ENCODE measurements around the gene EXOSC2. TPM values are rescaled to one million over a fixed set of nuclear protein-coding genes. Genes with fewer than 3 reads are reported as not detected.

The EXOSC2 gene
- total RNA-seq, 6 experiments from 2014 or later: 9.3 to 15.9 (median 13.3) TPM

- intact Hi-C loops (cut with DNase I): loop anchor here in 1 of 2 donors (5.0 kb wide), 1 partner anchor 198 kb away; no protein-coding TSS in a partner anchor
- H3K4me1 ChIP-seq: no peaks in the 10 kb centered on the region
- H3K27ac ChIP-seq: no peak overlapping the region
- ATAC-seq: peak in 2 of 4 donors; percentile 8 to 11
- no peaks in the 10 kb centered on the region for H3K9me3 ChIP-seq
- no peaks in the 10 kb centered on the region for H3K36me3 ChIP-seq
- WGBS (ENCODE audit: insufficient coverage, low coverage, low lambda C conversion rate, missing lambda C conversion rate): 93% methylated on average over 2 of the region's 4 CpGs
- DNase-seq: no peak
- no peak overlapping the region for H3K4me3 ChIP-seq
- H3K27me3 ChIP-seq: peaks cover 12 to 16% of the 10 kb centered on the region in 2 donors
- TF ChIP-seq, protein P1, sequence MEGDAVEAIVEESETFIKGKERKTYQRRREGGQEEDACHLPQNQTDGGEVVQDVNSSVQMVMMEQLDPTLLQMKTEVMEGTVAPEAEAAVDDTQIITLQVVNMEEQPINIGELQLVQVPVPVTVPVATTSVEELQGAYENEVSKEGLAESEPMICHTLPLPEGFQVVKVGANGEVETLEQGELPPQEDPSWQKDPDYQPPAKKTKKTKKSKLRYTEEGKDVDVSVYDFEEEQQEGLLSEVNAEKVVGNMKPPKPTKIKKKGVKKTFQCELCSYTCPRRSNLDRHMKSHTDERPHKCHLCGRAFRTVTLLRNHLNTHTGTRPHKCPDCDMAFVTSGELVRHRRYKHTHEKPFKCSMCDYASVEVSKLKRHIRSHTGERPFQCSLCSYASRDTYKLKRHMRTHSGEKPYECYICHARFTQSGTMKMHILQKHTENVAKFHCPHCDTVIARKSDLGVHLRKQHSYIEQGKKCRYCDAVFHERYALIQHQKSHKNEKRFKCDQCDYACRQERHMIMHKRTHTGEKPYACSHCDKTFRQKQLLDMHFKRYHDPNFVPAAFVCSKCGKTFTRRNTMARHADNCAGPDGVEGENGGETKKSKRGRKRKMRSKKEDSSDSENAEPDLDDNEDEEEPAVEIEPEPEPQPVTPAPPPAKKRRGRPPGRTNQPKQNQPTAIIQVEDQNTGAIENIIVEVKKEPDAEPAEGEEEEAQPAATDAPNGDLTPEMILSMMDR (IDR thresholded peaks at IDR 0.05): no peak
- no peak for TF ChIP-seq POLR2A (IDR thresholded peaks at IDR 0.05)
Measured at GRCh38 chr9:130669965-130670364, 23.6 kb upstream of the EXOSC2 start.

GRCh38 chr9:130670644-130671043 lies 22.9 kb upstream of the EXOSC2 start:
- H3K4me3 ChIP-seq: no peak overlapping the region
- no peak for TF ChIP-seq POLR2A (IDR thresholded peaks at IDR 0.05)
- TF ChIP-seq, protein P1 (IDR thresholded peaks at IDR 0.05): no peak
- WGBS (ENCODE audit: insufficient coverage, low coverage, low lambda C conversion rate, missing lambda C conversion rate): 79% methylated on average over 2 of the region's 6 CpGs
- H3K9me3 ChIP-seq: no peaks in the 10 kb centered on the region
- no peak for DNase-seq
- no peak for ATAC-seq
- H3K27me3 ChIP-seq: peaks cover 10 to 12% of the 10 kb centered on the region in 2 donors
- no peaks in the 10 kb centered on the region for H3K4me1 ChIP-seq
- H3K27ac ChIP-seq: no peak overlapping the region
- no peaks in the 10 kb centered on the region for H3K36me3 ChIP-seq
- intact Hi-C loops (cut with DNase I): no loop called here

DNA sequence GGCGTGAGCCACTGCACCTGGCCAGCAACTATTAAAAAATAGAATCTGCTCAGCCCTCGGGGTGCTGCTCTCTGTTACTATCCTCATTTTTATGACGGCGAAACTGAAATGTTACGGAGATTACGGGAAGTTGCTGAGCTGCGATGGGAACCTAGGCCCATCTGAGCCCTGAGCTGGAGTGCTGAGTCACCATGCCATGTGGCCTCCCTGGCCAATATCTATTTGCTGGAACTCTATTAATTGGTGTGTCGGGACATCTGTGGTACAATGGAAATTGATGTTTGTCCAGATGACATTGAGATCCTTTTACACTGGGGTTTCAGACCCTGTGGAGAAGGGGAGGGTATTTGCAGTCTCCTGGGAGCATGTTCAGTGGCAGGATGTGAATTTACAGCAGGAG lies 21.1 kb upstream of the EXOSC2 start:
- H3K27ac ChIP-seq: no peak overlapping the region
- no peaks in the 10 kb centered on the region for H3K27me3 ChIP-seq
- no peaks in the 10 kb centered on the region for H3K9me3 ChIP-seq
- WGBS (ENCODE audit: insufficient coverage, low coverage, low lambda C conversion rate, missing lambda C conversion rate): 89% methylated on average over 7 of the region's 8 CpGs
- no peak for DNase-seq
- no peaks in the 10 kb centered on the region for H3K36me3 ChIP-seq
- intact Hi-C loops (cut with DNase I): no loop called here
- no peak for ATAC-seq
- TF ChIP-seq POLR2A (IDR thresholded peaks at IDR 0.05): no peak
- TF ChIP-seq, protein P1 (IDR thresholded peaks at IDR 0.05): no peak
- H3K4me1 ChIP-seq: no peaks in the 10 kb centered on the region
- no peak overlapping the region for H3K4me3 ChIP-seq

DNA sequence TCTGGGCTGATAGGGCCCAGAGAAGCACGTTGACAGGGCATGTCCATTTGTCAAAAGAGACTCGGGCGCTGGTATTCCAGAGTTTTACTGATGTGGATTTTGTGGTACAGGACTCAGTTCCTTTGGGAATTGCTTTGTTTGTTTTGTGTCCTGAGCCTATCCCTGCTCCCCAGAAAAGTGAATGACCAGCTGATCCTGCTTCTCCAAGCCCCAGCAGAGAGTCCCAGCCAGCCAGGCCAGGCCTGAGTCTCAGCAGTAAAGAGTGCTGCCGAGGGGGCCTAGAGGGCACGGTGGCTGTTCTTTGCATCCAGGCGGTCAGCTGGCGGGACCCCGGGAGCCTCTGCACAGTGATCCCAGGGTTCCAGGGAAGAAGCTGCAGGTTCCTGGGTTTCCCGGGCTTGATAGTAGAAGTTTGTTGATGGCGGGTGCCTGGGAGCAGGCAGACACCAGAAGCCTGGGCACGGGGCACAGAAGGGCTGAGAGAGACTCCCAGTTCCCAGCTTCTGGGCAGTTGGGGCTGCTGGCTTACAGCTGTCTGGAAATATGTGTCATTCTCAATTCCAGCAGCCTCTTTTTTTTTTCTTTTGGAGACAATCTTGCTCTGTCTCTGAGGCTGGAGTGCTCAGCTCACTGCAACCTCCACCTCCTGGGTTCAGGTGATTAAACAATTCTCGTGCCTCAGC lies 20.5 kb upstream of the EXOSC2 start:
- no peak overlapping the region for H3K27ac ChIP-seq
- DNase-seq (no peak), ATAC-seq (no peak)
- intact Hi-C loops (cut with DNase I): no loop called here
- no peaks in the 10 kb centered on the region for H3K9me3 ChIP-seq
- no peak overlapping the region for H3K4me3 ChIP-seq
- TF ChIP-seq, protein P1 (IDR thresholded peaks at IDR 0.05): no peak
- no peak for TF ChIP-seq POLR2A (IDR thresholded peaks at IDR 0.05)
- WGBS (ENCODE audit: insufficient coverage, low coverage, low lambda C conversion rate, missing lambda C conversion rate): 88% methylated on average over 2 of the region's 12 CpGs
- no peaks in the 10 kb centered on the region for H3K27me3 ChIP-seq
- no peaks in the 10 kb centered on the region for H3K4me1 ChIP-seq
- no peaks in the 10 kb centered on the region for H3K36me3 ChIP-seq
